Lower leg skin (tissue), 4 donors: ENCODE results near the gene SETD3. TPM values are rescaled to one million over a fixed set of nuclear protein-coding genes. Genes with fewer than 3 reads are reported as not detected.

Experiments
- DNase-seq, 2 donors: peaks; one replicate each; pipeline ENCODE4 v3.0.0-alpha.2; 2019; ENCODE audit warnings: low spot score in 2 of 2
- H3K4me3 ChIP-seq: fragments of 200-600 bp; sonication (generic); 2 replicates; pipeline ENCODE4 v1.5.1; 2017; ENCODE audit warnings: mild to moderate bottlenecking, low read depth; ENCODE audit not compliant: poor library complexity, severe bottlenecking
- CTCF ChIP-seq, 3 donors: fragments of 450-650 bp; IDR thresholded peaks; one replicate each; pipeline ENCODE4 v1.5.1; 2016; ENCODE audit warnings: antibody characterized with exemption in 3 of 3, mild to moderate bottlenecking in 3 of 3, moderate library complexity in 2 of 3
- POLR2A ChIP-seq, 2 donors: fragments of 450-650 bp; IDR thresholded peaks; one replicate each; pipeline ENCODE4 v1.6.1; 2016 to 2017; ENCODE audit warnings: antibody characterized with exemption in 2 of 2, mild to moderate bottlenecking in 1 of 2, moderate library complexity in 1 of 2
- WGBS, 2 donors: methylation state at CpG; one replicate each; pipeline ENCODE4 v1.1.5; 2018; 5-methylcytosine and 5-hydroxymethylcytosine counted together
- intact Hi-C: fragments of 100-400 bp; cut with DNase I; formaldehyde crosslinking; loops from one replicate; pipeline ENCODE4 v1.15.0; 2023; ENCODE audit warnings: low total_unique reads
- total RNA-seq, 4 donors: library from RNA; depleted of rRNA; stranded (reverse); fragments of >200 nt; gene quantifications; one replicate each; pipeline ENCODE4 v1.1.0, GENCODE V29; 2016

Gene SETD3
- total RNA-seq, 4 donors from 2014 or later, result 36.8 to 62.5 (median 47.6) TPM

GRCh38 chr14:99467336-99468078 is 13.2 kb downstream of the SETD3 start:
- 74 to 77% methylated on average over 9 of the region's 9 CpGs for WGBS, 2 donors
- no peak for DNase-seq
- no peak for TF ChIP-seq POLR2A (IDR thresholded peaks at IDR 0.05)
- TF ChIP-seq CTCF (IDR thresholded peaks at IDR 0.05), result no peak
- intact Hi-C loops, result no loop called here
- H3K4me3 ChIP-seq, result no peak overlapping the region

- H3K4me3 ChIP-seq, result no peak overlapping the region
- 79 to 86% methylated on average over 3 of the region's 3 CpGs for WGBS, 2 donors
- intact Hi-C loops, result no loop called here
- TF ChIP-seq CTCF (IDR thresholded peaks at IDR 0.05), result no peak
- TF ChIP-seq POLR2A (IDR thresholded peaks at IDR 0.05), result no peak
- DNase-seq, result no peak
These were observed 13.9 kb downstream of the SETD3 start for GRCh38 chr14:99466758-99467157.

GRCh38 chr14:99465288-99465687 is 15.4 kb downstream of the SETD3 start:
- intact Hi-C loops, result no loop called here
- DNase-seq, result no peak
- H3K4me3 ChIP-seq, result no peak overlapping the region
- 91 to 96% methylated on average over 9 of the region's 9 CpGs for WGBS, 2 donors
- no peak for TF ChIP-seq CTCF (IDR thresholded peaks at IDR 0.05)
- TF ChIP-seq POLR2A (IDR thresholded peaks at IDR 0.05), result no peak

GRCh38 chr14:99463974-99464373 is 16.7 kb downstream of the SETD3 start:
- 65 to 67% methylated on average over 4 of the region's 4 CpGs for WGBS, 2 donors
- intact Hi-C loops, result no loop called here
- H3K4me3 ChIP-seq, result no peak overlapping the region
- TF ChIP-seq POLR2A (IDR thresholded peaks at IDR 0.05) (no peak), CTCF (IDR thresholded peaks at IDR 0.05) (no peak)
- no peak for DNase-seq

GRCh38 chr14:99462210-99462609 is 18.4 kb downstream of the SETD3 start:
- no peak overlapping the region for H3K4me3 ChIP-seq
- 62 to 63% methylated on average over 6 of the region's 6 CpGs for WGBS, 2 donors
- TF ChIP-seq POLR2A (IDR thresholded peaks at IDR 0.05), result no peak
- TF ChIP-seq CTCF (IDR thresholded peaks at IDR 0.05), result no peak
- DNase-seq, result no peak
- intact Hi-C loops, result no loop called here
